HG03575 (cell line): Measurements from ENCODE around the gene ARRDC4.

Experiments used
- ATAC-seq: cut with Tn5 transposase; IDR thresholded peaks from one replicate; pipeline ENCODE4 v1.9.1; 2021; ENCODE audit not compliant: unreplicated experiment, insufficient number of reproducible peaks, low FRiP score; ENCODE audit errors: extremely low read depth

The ARRDC4 gene

GRCh38 chr15:97960364-97961066, at the start of gene ARRDC4:
Gene ARRDC4, plus strand, starts transcription at chr15:97960703. Its CDS starts 159 bp downstream, at chr15:97960862.
- ATAC-seq, result peak; percentile 94

- ATAC-seq, result no peak
These were observed 45.8 kb upstream of the ARRDC4 start for GRCh38 chr15:97914711-97915110.

GRCh38 chr15:97915261-97915660, 45.2 kb upstream of the ARRDC4 start:
- no peak for ATAC-seq

GRCh38 chr15:97921296-97921865, 39.1 kb upstream of the ARRDC4 start:
- ATAC-seq, result no peak

GRCh38 chr15:97929456-97930229, 30.9 kb upstream of the ARRDC4 start:
- ATAC-seq, result no peak

- no peak for ATAC-seq
These were observed 30.3 kb upstream of the ARRDC4 start for GRCh38 chr15:97930230-97930629.

GRCh38 chr15:97931314-97931713, 29.2 kb upstream of the ARRDC4 start:
- no peak for ATAC-seq

GRCh38 chr15:97933589-97933988, 26.9 kb upstream of the ARRDC4 start:
- no peak for ATAC-seq

- ATAC-seq, result no peak
These were observed 19.5 kb upstream of the ARRDC4 start for GRCh38 chr15:97940993-97941392.

GRCh38 chr15:97941572-97941971, 18.9 kb upstream of the ARRDC4 start:
- no peak for ATAC-seq

- no peak for ATAC-seq
These were observed 15.8 kb upstream of the ARRDC4 start for GRCh38 chr15:97944724-97945123.

- ATAC-seq, result no peak
These were observed 12.8 kb upstream of the ARRDC4 start for GRCh38 chr15:97947465-97948260.

- ATAC-seq, result no peak
These were observed 7.2 kb upstream of the ARRDC4 start for GRCh38 chr15:97953254-97953653.

- no peak for ATAC-seq
These were observed 6.8 kb upstream of the ARRDC4 start for GRCh38 chr15:97953748-97954147.

GRCh38 chr15:97955035-97955434, 5.5 kb upstream of the ARRDC4 start:
- ATAC-seq, result no peak

- no peak for ATAC-seq
These were observed 5.0 kb upstream of the ARRDC4 start for GRCh38 chr15:97955529-97955928.

- no peak for ATAC-seq
These were observed 659 bp upstream of the ARRDC4 start for GRCh38 chr15:97959724-97960363.

GRCh38 chr15:97961067-97961954, 808 bp downstream of the ARRDC4 start:
- ATAC-seq, result no peak
